ENCODE measurements around the gene SETMAR.
"Not testable (repeated sequence)": the region's sequence is repeated elsewhere in the genome, so short reads cannot be mapped to it uniquely, and the experiment has no call there.

Gene SETMAR

DNA sequence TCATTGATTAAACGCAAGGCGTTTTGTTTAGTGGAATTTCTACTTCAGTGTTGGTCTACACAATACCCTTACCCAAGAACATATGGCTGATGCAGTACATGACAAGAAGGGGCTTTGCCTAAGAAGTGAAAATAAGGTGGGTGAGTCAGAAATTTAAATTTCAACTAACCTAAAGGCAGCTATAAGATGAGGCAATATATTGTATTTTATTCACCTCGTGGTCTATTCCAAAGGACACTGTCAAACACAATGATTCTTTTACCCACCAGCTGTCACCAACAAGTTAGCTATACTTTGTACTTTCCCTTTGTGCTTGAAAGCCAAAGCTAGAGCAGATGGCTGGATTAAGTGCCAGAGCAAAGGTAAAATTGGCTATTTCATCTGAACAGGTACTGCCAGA is 10.9 kb upstream of the SETMAR start:
- no peak for DNase-seq
- no peaks in the 10 kb centered on the region for H3K36me3 ChIP-seq (ENCODE audit: control insufficient read depth, insufficient read depth, low read length)
- no peak overlapping the region for H3K4me3 ChIP-seq (ENCODE audit: insufficient read depth, low read depth, low read length, poor library complexity, severe bottlenecking)
- H3K9me3 ChIP-seq (ENCODE audit: control insufficient read depth, low read length): no peaks in the 10 kb centered on the region
- peaks cover 2% of the 10 kb centered on the region for H3K27me3 ChIP-seq (replicated peaks; ENCODE audit: control insufficient read depth, insufficient read depth, low read length, poor library complexity, severe bottlenecking)
- H3K4me1 ChIP-seq (ENCODE audit: control insufficient read depth, insufficient read depth, low read length, poor library complexity, severe bottlenecking): no peaks in the 10 kb centered on the region
- no peak overlapping the region for H3K27ac ChIP-seq (ENCODE audit: insufficient read depth, low read length, poor library complexity, severe bottlenecking)

DNA sequence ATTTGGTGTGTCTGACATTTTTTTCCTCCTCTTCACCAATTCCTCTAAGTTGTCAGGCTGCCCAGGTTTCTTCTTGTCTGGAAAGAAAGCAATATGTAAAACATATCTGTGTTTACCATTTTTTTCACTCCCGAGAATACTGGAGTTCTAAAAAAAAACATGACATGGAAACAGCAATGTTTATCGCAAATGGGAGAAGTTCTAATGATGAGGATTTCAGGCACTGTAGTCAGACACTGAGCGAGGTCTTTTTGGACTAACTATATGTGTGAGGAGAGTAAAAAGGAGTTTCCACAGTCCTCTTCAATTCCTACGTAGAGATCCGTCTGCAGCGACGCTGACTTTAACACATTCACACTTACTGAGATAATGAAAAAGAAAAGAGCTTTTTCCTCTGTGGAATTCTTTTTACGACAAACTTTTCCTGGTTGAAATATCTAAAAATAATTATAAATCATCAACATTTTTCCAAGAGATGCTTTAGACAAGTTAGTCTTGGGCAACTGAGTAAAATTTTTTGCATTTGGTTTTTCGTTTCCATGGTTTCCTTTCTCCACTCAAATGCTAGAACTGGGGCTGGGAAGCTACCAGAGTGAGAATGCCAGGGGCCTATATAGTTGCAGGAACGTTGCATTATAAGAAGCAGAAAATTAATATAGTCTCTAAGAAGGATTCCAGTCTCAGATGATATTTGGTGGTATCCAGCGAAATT is 8.4 kb upstream of the SETMAR start:
- DNase-seq: no peak
- Histone ChIP-seq H3K27me3 (replicated peaks; ENCODE audit: control insufficient read depth, insufficient read depth, low read length, poor library complexity, severe bottlenecking) (peaks cover 2% of the 10 kb centered on the region), H3K4me1 (ENCODE audit: control insufficient read depth, insufficient read depth, low read length, poor library complexity, severe bottlenecking) (no peaks in the 10 kb centered on the region), H3K9me3 (ENCODE audit: control insufficient read depth, low read length) (no peaks in the 10 kb centered on the region), H3K27ac (ENCODE audit: insufficient read depth, low read length, poor library complexity, severe bottlenecking) (no peak overlapping the region), H3K4me3 (ENCODE audit: insufficient read depth, low read depth, low read length, poor library complexity, severe bottlenecking) (no peak overlapping the region), H3K36me3 (ENCODE audit: control insufficient read depth, insufficient read depth, low read length) (no peaks in the 10 kb centered on the region)

DNA sequence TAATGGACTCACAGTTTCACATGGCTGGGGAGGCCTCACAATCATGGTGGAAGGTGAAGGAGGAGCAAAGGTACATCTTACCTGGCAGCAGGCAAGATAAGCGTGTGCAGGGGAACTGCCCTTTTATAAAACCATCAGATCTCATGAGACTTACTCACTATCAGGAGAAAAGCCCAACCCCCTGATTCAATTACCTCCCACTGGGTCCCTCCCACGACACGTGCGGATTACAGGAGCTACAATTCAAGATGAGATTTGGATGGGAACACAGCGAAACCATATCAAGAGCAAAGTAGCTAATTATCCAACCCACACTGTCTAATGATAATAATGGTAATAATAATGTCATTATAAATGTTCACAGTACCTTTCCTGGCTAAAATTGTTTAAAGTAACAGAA is 6.7 kb upstream of the SETMAR start:
- H3K4me1 ChIP-seq (ENCODE audit: control insufficient read depth, insufficient read depth, low read length, poor library complexity, severe bottlenecking); H3K9me3 ChIP-seq (ENCODE audit: control insufficient read depth, low read length); DNase-seq; H3K36me3 ChIP-seq (ENCODE audit: control insufficient read depth, insufficient read depth, low read length); H3K4me3 ChIP-seq (ENCODE audit: insufficient read depth, low read depth, low read length, poor library complexity, severe bottlenecking); H3K27me3 ChIP-seq (replicated peaks; ENCODE audit: control insufficient read depth, insufficient read depth, low read length, poor library complexity, severe bottlenecking); H3K27ac ChIP-seq (ENCODE audit: insufficient read depth, low read length, poor library complexity, severe bottlenecking): not testable (repeated sequence)

DNA sequence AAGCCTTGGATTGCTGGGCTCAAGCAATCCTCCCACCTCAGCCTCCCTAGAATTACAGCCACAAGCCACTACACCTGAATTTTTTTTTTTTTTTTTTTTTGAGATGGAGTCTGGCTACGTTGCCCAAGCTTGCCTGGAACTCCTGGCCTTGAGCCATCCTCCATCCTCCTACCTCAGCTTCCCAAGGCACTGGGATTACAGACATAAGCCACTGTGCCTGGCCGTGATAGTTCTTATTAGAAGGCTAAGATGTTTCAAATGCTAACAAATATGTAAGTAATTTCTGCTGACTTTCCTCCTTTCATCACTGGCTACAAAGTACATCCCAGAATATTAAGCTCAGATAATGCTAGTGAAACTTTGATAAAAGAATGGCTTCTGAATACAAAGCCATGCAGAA is 5.7 kb upstream of the SETMAR start:
- DNase-seq: no peak
- H3K27ac ChIP-seq (ENCODE audit: insufficient read depth, low read length, poor library complexity, severe bottlenecking): no peak overlapping the region
- H3K27me3 ChIP-seq (replicated peaks; ENCODE audit: control insufficient read depth, insufficient read depth, low read length, poor library complexity, severe bottlenecking): no peaks in the 10 kb centered on the region
- no peaks in the 10 kb centered on the region for H3K36me3 ChIP-seq (ENCODE audit: control insufficient read depth, insufficient read depth, low read length)
- no peaks in the 10 kb centered on the region for H3K4me1 ChIP-seq (ENCODE audit: control insufficient read depth, insufficient read depth, low read length, poor library complexity, severe bottlenecking)
- no peaks in the 10 kb centered on the region for H3K9me3 ChIP-seq (ENCODE audit: control insufficient read depth, low read length)
- H3K4me3 ChIP-seq (ENCODE audit: insufficient read depth, low read depth, low read length, poor library complexity, severe bottlenecking): no peak overlapping the region

DNA sequence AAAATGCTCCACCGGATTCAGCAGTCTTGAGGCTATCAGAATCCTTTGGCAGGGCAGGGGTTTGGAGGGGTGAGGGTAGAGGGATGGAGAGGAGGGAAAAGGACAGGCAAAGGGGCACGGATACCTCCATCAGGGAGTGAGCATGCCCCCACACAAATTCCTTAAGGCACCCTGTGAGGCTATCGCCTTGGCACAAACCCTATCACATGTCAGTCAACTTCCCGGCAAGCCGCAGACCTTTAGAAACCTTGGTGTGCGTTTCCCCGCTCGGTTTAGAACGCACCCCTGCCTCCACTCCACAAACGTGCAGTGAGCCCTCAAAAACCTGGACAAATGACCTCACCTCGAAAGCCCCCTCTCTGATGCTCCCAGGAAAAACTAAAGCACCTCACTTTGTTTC is 422 bp upstream of the SETMAR start:
- Histone ChIP-seq H3K9me3 (ENCODE audit: control insufficient read depth, low read length) (no peaks in the 10 kb centered on the region), H3K4me3 (ENCODE audit: insufficient read depth, low read depth, low read length, poor library complexity, severe bottlenecking) (peak overlapping the region; percentile 85), H3K27me3 (replicated peaks; ENCODE audit: control insufficient read depth, insufficient read depth, low read length, poor library complexity, severe bottlenecking) (no peaks in the 10 kb centered on the region), H3K4me1 (ENCODE audit: control insufficient read depth, insufficient read depth, low read length, poor library complexity, severe bottlenecking) (no peaks in the 10 kb centered on the region), H3K36me3 (ENCODE audit: control insufficient read depth, insufficient read depth, low read length) (no peaks in the 10 kb centered on the region), H3K27ac (ENCODE audit: insufficient read depth, low read length, poor library complexity, severe bottlenecking) (peak overlapping the region; percentile 94)
- DNase-seq: no peak

DNA sequence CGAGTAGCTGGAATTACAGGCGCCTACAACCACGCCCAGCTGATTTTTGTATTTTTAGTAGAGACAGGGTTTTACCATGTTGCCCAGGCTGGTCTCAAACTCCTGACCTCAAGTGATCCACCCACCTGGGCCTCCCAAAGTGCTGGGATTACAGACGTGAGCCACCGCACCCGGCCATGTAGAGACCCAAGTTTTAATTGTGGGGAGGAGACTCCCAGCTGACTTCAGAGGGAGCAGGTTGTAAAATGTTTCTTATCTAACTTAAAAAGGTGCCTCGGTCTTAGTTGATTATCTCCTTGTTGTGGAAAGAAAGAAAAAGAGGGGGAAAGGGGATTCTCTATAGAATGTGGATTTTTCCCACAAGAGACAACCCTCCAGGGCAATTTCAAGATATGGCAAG is 2.0 kb downstream of the SETMAR start:
- H3K27me3 ChIP-seq (replicated peaks; ENCODE audit: control insufficient read depth, insufficient read depth, low read length, poor library complexity, severe bottlenecking); DNase-seq; H3K36me3 ChIP-seq (ENCODE audit: control insufficient read depth, insufficient read depth, low read length); H3K4me3 ChIP-seq (ENCODE audit: insufficient read depth, low read depth, low read length, poor library complexity, severe bottlenecking); H3K4me1 ChIP-seq (ENCODE audit: control insufficient read depth, insufficient read depth, low read length, poor library complexity, severe bottlenecking); H3K27ac ChIP-seq (ENCODE audit: insufficient read depth, low read length, poor library complexity, severe bottlenecking); H3K9me3 ChIP-seq (ENCODE audit: control insufficient read depth, low read length): not testable (repeated sequence)

DNA sequence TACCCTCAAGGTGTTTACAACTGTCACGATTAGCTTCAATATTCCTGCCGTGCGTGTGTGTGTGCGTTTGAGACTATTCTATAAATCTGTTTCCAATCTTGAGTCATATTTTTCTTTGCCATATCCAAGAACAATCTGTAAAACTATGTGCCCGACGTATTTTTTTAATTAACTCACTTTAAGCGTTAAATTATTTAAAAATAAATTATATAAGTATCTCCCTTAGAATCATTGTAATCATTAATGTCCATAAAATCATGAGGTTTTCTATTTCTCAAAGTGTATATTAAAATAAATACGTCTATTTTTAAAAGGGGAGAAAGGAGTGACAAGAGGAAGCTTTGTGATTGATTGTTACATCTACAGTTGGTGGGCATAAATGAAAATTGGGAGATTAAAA is 2.9 kb downstream of the SETMAR start:
- no peaks in the 10 kb centered on the region for H3K4me1 ChIP-seq (ENCODE audit: control insufficient read depth, insufficient read depth, low read length, poor library complexity, severe bottlenecking)
- no peak overlapping the region for H3K27ac ChIP-seq (ENCODE audit: insufficient read depth, low read length, poor library complexity, severe bottlenecking)
- H3K9me3 ChIP-seq (ENCODE audit: control insufficient read depth, low read length): no peaks in the 10 kb centered on the region
- no peaks in the 10 kb centered on the region for H3K36me3 ChIP-seq (ENCODE audit: control insufficient read depth, insufficient read depth, low read length)
- H3K27me3 ChIP-seq (replicated peaks; ENCODE audit: control insufficient read depth, insufficient read depth, low read length, poor library complexity, severe bottlenecking): no peaks in the 10 kb centered on the region
- DNase-seq: no peak
- no peak overlapping the region for H3K4me3 ChIP-seq (ENCODE audit: insufficient read depth, low read depth, low read length, poor library complexity, severe bottlenecking)

DNA sequence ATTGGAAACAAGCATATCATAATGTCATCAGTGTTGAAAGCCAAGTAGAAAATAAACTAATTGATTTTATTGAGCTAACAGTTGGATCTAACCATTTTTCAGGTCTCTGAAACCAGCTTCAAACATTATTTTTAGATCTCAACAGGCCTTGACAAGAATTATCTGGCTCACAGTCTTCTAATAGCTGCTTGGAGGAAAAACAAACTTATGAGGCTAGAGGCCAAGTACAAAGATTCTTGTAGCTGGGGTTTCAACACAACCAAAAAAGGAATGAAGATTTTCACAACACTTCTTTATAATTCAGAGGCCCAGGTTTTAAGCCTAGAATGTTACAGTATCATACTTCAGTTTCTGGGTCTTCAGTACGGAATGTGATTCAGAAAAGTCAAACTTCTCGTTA is 3.7 kb downstream of the SETMAR start:
- no peak overlapping the region for H3K27ac ChIP-seq (ENCODE audit: insufficient read depth, low read length, poor library complexity, severe bottlenecking)
- H3K36me3 ChIP-seq (ENCODE audit: control insufficient read depth, insufficient read depth, low read length): no peaks in the 10 kb centered on the region
- no peaks in the 10 kb centered on the region for H3K27me3 ChIP-seq (replicated peaks; ENCODE audit: control insufficient read depth, insufficient read depth, low read length, poor library complexity, severe bottlenecking)
- no peak overlapping the region for H3K4me3 ChIP-seq (ENCODE audit: insufficient read depth, low read depth, low read length, poor library complexity, severe bottlenecking)
- H3K9me3 ChIP-seq (ENCODE audit: control insufficient read depth, low read length): no peaks in the 10 kb centered on the region
- no peak for DNase-seq
- no peaks in the 10 kb centered on the region for H3K4me1 ChIP-seq (ENCODE audit: control insufficient read depth, insufficient read depth, low read length, poor library complexity, severe bottlenecking)

DNA sequence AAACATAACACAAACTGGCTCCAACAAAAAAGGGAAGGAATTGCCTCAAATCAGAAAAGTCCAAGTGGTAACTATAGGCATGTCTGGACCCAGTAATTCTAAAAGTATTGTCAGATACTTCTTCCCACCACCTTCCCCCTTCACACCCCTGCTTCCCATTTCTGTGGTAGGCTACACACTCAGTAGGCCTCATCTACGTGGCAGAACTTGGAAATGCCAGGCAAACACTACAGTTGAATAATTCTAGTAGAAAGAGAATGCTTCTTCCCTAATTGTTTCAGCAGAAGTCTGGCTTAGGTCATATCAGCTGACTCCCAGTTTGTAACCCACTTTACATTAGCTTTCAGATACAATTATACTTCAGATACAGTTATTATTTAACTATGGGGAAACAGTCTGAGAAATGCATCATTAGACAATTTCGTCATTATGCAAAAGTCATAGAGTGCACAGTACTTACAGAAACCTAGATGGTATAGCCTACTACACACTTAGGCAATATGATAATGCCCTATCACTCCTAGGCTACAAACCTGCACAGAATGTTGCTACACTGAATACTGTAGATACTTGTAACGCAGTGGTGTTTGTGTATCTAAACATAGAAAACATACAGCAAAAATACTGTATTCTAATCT is 6.4 kb downstream of the SETMAR start:
- H3K4me1 ChIP-seq (ENCODE audit: control insufficient read depth, insufficient read depth, low read length, poor library complexity, severe bottlenecking): no peaks in the 10 kb centered on the region
- DNase-seq: no peak
- H3K9me3 ChIP-seq (ENCODE audit: control insufficient read depth, low read length): no peaks in the 10 kb centered on the region
- no peaks in the 10 kb centered on the region for H3K27me3 ChIP-seq (replicated peaks; ENCODE audit: control insufficient read depth, insufficient read depth, low read length, poor library complexity, severe bottlenecking)
- no peak overlapping the region for H3K4me3 ChIP-seq (ENCODE audit: insufficient read depth, low read depth, low read length, poor library complexity, severe bottlenecking)
- no peaks in the 10 kb centered on the region for H3K36me3 ChIP-seq (ENCODE audit: control insufficient read depth, insufficient read depth, low read length)
- no peak overlapping the region for H3K27ac ChIP-seq (ENCODE audit: insufficient read depth, low read length, poor library complexity, severe bottlenecking)

DNA sequence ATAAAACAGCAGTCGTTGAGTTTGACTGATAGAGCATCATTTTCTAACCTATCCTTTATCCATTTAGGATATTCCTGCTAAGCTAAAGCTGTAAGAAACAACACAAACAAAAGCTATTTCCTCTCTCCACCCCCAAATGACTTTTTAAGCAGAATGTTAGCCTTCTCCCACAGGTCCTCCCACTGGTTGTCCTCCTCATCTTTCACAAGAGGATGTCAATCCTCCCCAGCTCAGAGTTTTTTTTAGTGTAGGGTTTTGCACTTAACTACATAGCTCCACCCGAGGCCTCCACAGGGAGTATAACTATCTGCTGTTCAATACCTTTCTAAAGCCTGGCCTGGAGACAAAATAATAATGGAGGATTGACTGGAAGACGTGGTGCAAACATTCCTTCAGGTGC is 7.8 kb downstream of the SETMAR start:
- Histone ChIP-seq H3K36me3 (ENCODE audit: control insufficient read depth, insufficient read depth, low read length) (no peaks in the 10 kb centered on the region), H3K9me3 (ENCODE audit: control insufficient read depth, low read length) (no peaks in the 10 kb centered on the region), H3K4me1 (ENCODE audit: control insufficient read depth, insufficient read depth, low read length, poor library complexity, severe bottlenecking) (no peaks in the 10 kb centered on the region), H3K4me3 (ENCODE audit: insufficient read depth, low read depth, low read length, poor library complexity, severe bottlenecking) (no peak overlapping the region), H3K27ac (ENCODE audit: insufficient read depth, low read length, poor library complexity, severe bottlenecking) (no peak overlapping the region), H3K27me3 (replicated peaks; ENCODE audit: control insufficient read depth, insufficient read depth, low read length, poor library complexity, severe bottlenecking) (no peaks in the 10 kb centered on the region)
- no peak for DNase-seq

Measured in effector memory CD4-positive, alpha-beta T cell (primary cell).